ENCODE results near the gene ANKRD13C.

Gene ANKRD13C

GRCh38 chr1:70386121-70386520, 31.6 kb upstream of the ANKRD13C start:
- Histone ChIP-seq H3K27ac (ENCODE audit: low read length) (no peak overlapping the region), H3K4me2 (ENCODE audit: low read length) (no peak overlapping the region), H3K4me1 (ENCODE audit: low read length) (peaks cover 18% of the 10 kb centered on the region), H4K20me1 (ENCODE audit: insufficient read depth, low read length) (no peaks in the 10 kb centered on the region), H2AFZ (ENCODE audit: low read depth, low read length) (no peak overlapping the region), H3K79me2 (ENCODE audit: low read length) (no peaks in the 10 kb centered on the region), H3K9ac (ENCODE audit: low read length) (no peak overlapping the region), H3K9me3 (ENCODE audit: insufficient read depth, low read length) (no peaks in the 10 kb centered on the region), H3K4me3 (ENCODE audit: low read length) (no peak overlapping the region), H3K36me3 (replicated peaks; ENCODE audit: low read depth, low read length) (no peaks in the 10 kb centered on the region), H3K27me3 (ENCODE audit: low read depth, low read length) (no peaks in the 10 kb centered on the region)
- TF ChIP-seq EZH2phosphoT487 (IDR thresholded peaks at IDR 0.05; ENCODE audit: low read depth), result no peak
- TF ChIP-seq CTCF (IDR thresholded peaks at IDR 0.05; ENCODE audit: low read depth, low read length), result no peak

GRCh38 chr1:70385477-70385876, 31.0 kb upstream of the ANKRD13C start:
- Histone ChIP-seq H3K79me2 (ENCODE audit: low read length) (no peaks in the 10 kb centered on the region), H3K36me3 (replicated peaks; ENCODE audit: low read depth, low read length) (no peaks in the 10 kb centered on the region), H3K9me3 (ENCODE audit: insufficient read depth, low read length) (no peaks in the 10 kb centered on the region), H4K20me1 (ENCODE audit: insufficient read depth, low read length) (no peaks in the 10 kb centered on the region), H3K4me2 (ENCODE audit: low read length) (no peak overlapping the region), H3K4me3 (ENCODE audit: low read length) (no peak overlapping the region), H2AFZ (ENCODE audit: low read depth, low read length) (no peak overlapping the region), H3K4me1 (ENCODE audit: low read length) (peaks cover 18% of the 10 kb centered on the region), H3K27me3 (ENCODE audit: low read depth, low read length) (no peaks in the 10 kb centered on the region), H3K9ac (ENCODE audit: low read length) (no peak overlapping the region), H3K27ac (ENCODE audit: low read length) (no peak overlapping the region)
- TF ChIP-seq CTCF (IDR thresholded peaks at IDR 0.05; ENCODE audit: low read depth, low read length), result no peak
- TF ChIP-seq EZH2phosphoT487 (IDR thresholded peaks at IDR 0.05; ENCODE audit: low read depth), result no peak

- Histone ChIP-seq H3K27ac (ENCODE audit: low read length) (no peak overlapping the region), H3K4me2 (ENCODE audit: low read length) (no peak overlapping the region), H3K27me3 (ENCODE audit: low read depth, low read length) (no peaks in the 10 kb centered on the region), H3K36me3 (replicated peaks; ENCODE audit: low read depth, low read length) (no peaks in the 10 kb centered on the region), H4K20me1 (ENCODE audit: insufficient read depth, low read length) (no peaks in the 10 kb centered on the region), H2AFZ (ENCODE audit: low read depth, low read length) (no peak overlapping the region), H3K9ac (ENCODE audit: low read length) (no peak overlapping the region), H3K9me3 (ENCODE audit: insufficient read depth, low read length) (no peaks in the 10 kb centered on the region), H3K4me3 (ENCODE audit: low read length) (no peak overlapping the region), H3K79me2 (ENCODE audit: low read length) (no peaks in the 10 kb centered on the region), H3K4me1 (ENCODE audit: low read length) (peaks cover 18% of the 10 kb centered on the region)
- TF ChIP-seq CTCF (IDR thresholded peaks at IDR 0.05; ENCODE audit: low read depth, low read length), result no peak
- no peak for TF ChIP-seq EZH2phosphoT487 (IDR thresholded peaks at IDR 0.05; ENCODE audit: low read depth)
Observed at GRCh38 chr1:70384542-70384941, 30.0 kb upstream of the ANKRD13C start.

GRCh38 chr1:70383483-70383882, 29.0 kb upstream of the ANKRD13C start:
- TF ChIP-seq EZH2phosphoT487 (IDR thresholded peaks at IDR 0.05; ENCODE audit: low read depth) (no peak), CTCF (IDR thresholded peaks at IDR 0.05; ENCODE audit: low read depth, low read length) (no peak)
- H3K9me3 ChIP-seq (ENCODE audit: insufficient read depth, low read length), result no peaks in the 10 kb centered on the region
- no peak overlapping the region for H3K9ac ChIP-seq (ENCODE audit: low read length)
- H3K4me1 ChIP-seq (ENCODE audit: low read length), result peaks cover 18% of the 10 kb centered on the region
- H3K79me2 ChIP-seq (ENCODE audit: low read length), result no peaks in the 10 kb centered on the region
- H3K36me3 ChIP-seq (replicated peaks; ENCODE audit: low read depth, low read length), result no peaks in the 10 kb centered on the region
- H3K27me3 ChIP-seq (ENCODE audit: low read depth, low read length), result no peaks in the 10 kb centered on the region
- H2AFZ ChIP-seq (ENCODE audit: low read depth, low read length), result no peak overlapping the region
- no peak overlapping the region for H3K4me2 ChIP-seq (ENCODE audit: low read length)
- H3K27ac ChIP-seq (ENCODE audit: low read length), result no peak overlapping the region
- no peak overlapping the region for H3K4me3 ChIP-seq (ENCODE audit: low read length)
- no peaks in the 10 kb centered on the region for H4K20me1 ChIP-seq (ENCODE audit: insufficient read depth, low read length)
